Measurements from ENCODE around the gene DBH.

Gene DBH

DNA sequence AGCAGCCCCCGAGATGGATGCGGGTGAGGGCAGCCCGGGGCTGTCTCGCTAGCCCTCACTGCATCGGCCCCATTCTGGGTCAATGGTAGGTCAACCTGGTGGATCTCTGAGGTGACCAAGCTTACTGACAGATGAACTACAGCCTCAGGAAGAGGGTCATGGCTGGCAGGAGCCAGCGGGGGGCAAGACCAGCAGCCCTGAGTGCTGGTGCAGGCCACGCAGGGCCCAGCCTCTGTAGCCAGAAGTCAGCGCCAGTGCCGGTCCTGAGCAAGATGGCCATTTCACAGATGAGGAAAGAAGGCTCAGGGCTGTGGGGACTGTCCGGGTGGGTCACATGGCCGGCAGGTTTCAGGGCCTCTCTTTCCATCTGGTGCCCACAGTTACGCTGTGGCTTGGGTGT, 5.1 kb upstream of the DBH start:
- Mint-ChIP-seq H3K27me3 (ENCODE audit: low read depth) (peaks cover 39% of the 10 kb centered on the region), H3K27ac (no peak overlapping the region), H3K4me1 (peaks cover 29% of the 10 kb centered on the region), H3K4me3 (no peak overlapping the region), H3K9me3 (peaks cover 10% of the 10 kb centered on the region), H3K36me3 (ENCODE audit: low read depth) (no peaks in the 10 kb centered on the region)
- TF ChIP-seq, protein P1, sequence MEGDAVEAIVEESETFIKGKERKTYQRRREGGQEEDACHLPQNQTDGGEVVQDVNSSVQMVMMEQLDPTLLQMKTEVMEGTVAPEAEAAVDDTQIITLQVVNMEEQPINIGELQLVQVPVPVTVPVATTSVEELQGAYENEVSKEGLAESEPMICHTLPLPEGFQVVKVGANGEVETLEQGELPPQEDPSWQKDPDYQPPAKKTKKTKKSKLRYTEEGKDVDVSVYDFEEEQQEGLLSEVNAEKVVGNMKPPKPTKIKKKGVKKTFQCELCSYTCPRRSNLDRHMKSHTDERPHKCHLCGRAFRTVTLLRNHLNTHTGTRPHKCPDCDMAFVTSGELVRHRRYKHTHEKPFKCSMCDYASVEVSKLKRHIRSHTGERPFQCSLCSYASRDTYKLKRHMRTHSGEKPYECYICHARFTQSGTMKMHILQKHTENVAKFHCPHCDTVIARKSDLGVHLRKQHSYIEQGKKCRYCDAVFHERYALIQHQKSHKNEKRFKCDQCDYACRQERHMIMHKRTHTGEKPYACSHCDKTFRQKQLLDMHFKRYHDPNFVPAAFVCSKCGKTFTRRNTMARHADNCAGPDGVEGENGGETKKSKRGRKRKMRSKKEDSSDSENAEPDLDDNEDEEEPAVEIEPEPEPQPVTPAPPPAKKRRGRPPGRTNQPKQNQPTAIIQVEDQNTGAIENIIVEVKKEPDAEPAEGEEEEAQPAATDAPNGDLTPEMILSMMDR (IDR thresholded peaks at IDR 0.05; ENCODE audit: unreplicated experiment in 3 of 3) = no peak

DNA sequence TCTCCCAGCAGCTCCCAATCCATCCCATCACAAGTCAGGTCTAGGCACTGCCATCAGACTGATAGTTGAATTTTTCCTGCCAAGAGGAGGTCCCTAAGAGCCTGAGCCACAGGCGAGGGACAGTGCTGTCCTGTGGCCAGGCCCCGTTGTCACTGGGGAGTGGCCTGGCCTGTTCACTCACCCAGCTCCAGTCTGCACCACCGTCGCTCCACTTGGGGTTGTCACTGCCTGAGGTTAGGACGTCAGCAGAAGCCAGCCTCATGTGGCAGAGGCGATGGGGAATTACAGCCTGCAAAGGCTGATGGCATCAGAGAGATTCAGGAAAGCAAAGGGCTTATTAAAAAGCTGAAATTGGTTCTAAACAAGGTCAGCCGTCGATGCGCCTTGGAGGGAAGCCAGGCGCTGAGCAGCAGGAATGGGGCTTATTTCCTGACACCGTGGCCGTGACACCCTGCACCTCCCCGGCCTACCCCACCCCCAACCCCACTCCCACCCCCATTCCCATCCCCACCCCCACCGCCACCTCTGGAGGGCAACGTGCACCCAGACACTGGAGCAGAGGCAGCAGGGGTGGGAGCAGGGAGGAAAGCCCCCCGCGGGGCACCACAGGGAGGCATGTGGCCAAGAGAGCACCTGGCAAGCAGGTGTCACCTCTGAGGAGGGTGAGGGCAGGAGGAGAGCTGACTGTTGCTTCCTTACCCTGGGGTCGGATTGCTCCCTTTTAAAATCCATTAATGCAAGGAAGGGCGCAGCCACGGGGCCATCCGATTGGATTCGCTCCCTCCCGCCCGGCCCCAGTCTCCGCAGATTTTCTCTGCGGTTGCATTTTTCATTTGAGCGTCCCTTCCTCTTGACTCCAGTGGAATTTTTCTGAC, 3.1 kb upstream of the DBH start:
- H3K4me1 Mint-ChIP-seq = peaks cover 41% of the 10 kb centered on the region
- peak overlapping the region in 2 of 3 experiments; percentile 33 to 45 for H3K27ac Mint-ChIP-seq
- no peaks in the 10 kb centered on the region for H3K9me3 Mint-ChIP-seq
- peak overlapping the region in 1 of 3 experiments; percentile 51 for H3K4me3 Mint-ChIP-seq
- H3K27me3 Mint-ChIP-seq (ENCODE audit: low read depth) = peaks cover 41% of the 10 kb centered on the region
- H3K36me3 Mint-ChIP-seq (ENCODE audit: low read depth) = no peaks in the 10 kb centered on the region
- TF ChIP-seq, protein P1 (IDR thresholded peaks at IDR 0.05; ENCODE audit: unreplicated experiment in 3 of 3) = no peak

DNA sequence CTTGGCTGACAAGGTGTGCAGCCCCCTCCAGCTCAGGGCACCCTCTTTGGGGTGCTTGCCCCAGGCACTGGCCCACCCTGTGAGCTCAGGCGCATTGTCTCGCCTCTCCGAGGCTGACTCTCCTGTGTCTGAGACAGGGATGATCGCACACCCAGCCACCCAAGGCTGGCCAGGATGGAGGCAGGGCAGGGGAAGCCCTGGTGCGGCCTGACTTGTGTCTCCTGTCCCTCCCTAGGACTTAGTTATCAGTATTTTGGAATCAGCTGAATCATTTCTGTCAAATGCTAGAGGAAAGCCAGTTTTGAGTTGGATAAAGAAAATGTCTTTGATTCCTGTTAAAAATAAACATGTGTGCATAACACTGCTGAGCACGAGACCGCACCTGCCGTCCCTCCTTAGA, 2.5 kb upstream of the DBH start:
- TF ChIP-seq, protein P1 (IDR thresholded peaks at IDR 0.05; ENCODE audit: unreplicated experiment in 3 of 3) = no peak
- Mint-ChIP-seq H3K9me3 (no peaks in the 10 kb centered on the region), H3K4me1 (peaks cover 48% of the 10 kb centered on the region), H3K36me3 (ENCODE audit: low read depth) (no peaks in the 10 kb centered on the region), H3K4me3 (peak overlapping the region in 1 of 3 experiments; percentile 16), H3K27me3 (ENCODE audit: low read depth) (peaks cover 47% of the 10 kb centered on the region), H3K27ac (peak overlapping the region in 2 of 3 experiments; percentile 47 to 54)

DNA sequence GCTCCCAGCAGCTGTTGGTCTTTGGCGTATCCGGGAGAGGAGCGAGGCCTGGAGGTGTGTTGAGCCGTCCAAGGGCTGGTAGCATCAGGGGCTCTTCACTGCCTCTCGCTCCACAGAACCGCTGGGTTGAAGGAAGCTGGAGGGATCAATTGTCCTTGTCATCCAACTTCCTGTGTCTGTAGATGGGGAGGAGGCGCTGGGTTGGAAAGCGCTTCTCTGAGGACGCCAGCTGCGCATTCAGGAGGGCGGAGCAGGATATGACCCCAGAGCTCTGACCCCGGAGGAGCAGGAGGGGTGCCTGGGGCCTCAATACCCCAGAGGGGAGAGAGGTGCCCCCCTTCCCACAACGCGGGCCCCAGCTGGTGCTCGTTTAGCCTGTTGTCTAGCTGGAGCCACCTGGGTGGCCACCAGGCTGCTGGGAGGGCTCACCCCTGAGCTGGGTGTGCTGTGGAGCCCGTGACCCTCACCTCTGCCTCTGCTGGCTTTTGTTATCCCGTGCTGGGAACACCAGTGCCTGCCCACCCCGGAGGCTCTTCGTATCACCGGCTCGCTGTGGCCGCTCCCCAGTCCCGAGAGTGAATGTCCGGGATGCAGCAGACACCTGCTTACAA, 2.0 kb upstream of the DBH start:
- Mint-ChIP-seq H3K27ac (peak overlapping the region in 2 of 3 experiments; percentile 47 to 54), H3K36me3 (ENCODE audit: low read depth) (no peaks in the 10 kb centered on the region), H3K9me3 (no peaks in the 10 kb centered on the region), H3K4me1 (peaks cover 48% of the 10 kb centered on the region), H3K4me3 (peak overlapping the region in 1 of 3 experiments; percentile 16), H3K27me3 (ENCODE audit: low read depth) (peaks cover 48% of the 10 kb centered on the region)
- TF ChIP-seq, protein P1 (IDR thresholded peaks at IDR 0.05; ENCODE audit: unreplicated experiment in 3 of 3) = no peak

DNA sequence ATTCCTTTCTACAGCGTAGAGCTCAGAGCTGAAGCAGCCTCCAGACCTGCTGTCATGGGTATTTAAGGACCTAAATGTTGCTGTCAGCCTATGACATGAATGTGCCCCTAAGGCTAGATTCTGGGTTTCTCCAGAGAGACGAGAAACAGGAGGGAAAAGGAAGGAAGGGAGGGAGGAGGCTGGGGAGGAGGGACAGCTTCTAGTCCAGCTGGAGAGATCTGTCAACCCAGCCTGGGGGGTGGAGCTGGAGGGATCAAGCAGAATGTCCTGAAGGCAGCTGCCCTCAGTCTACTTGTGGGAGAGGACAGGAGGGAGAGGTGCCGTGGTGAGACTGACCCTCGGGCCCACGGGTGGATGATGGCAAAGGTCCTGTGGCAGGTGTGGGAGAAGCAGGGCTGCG, 1.1 kb upstream of the DBH start:
- no peak overlapping the region for H3K4me3 Mint-ChIP-seq
- H3K36me3 Mint-ChIP-seq (ENCODE audit: low read depth) = no peaks in the 10 kb centered on the region
- peak overlapping the region in 2 of 3 experiments; percentile 18 to 20 for H3K27ac Mint-ChIP-seq
- H3K27me3 Mint-ChIP-seq (ENCODE audit: low read depth) = peaks cover 48% of the 10 kb centered on the region
- peaks cover 48% of the 10 kb centered on the region for H3K4me1 Mint-ChIP-seq
- TF ChIP-seq, protein P1 (IDR thresholded peaks at IDR 0.05; ENCODE audit: unreplicated experiment in 3 of 3) = no peak
- H3K9me3 Mint-ChIP-seq = no peaks in the 10 kb centered on the region

All from nephron (organoid).